Keratinocyte (primary cell): Measurements from ENCODE around the gene GCFC2. TPM values are rescaled to one million over a fixed set of nuclear protein-coding genes. Genes with fewer than 3 reads are reported as not detected.

ENCODE experiments used
- DNase-seq: peaks from one replicate; pipeline ENCODE4 v3.0.0-alpha.2; 2011; ENCODE audit warnings: low read depth, missing footprints, low spot score
- FAIRE-seq: peaks from 2 replicates; lab custom pipeline; 2011; peaks lifted over from hg19 to GRCh38; lab: Jason Lieb, UNC
- H2AFZ ChIP-seq: 2 replicates; pipeline ENCODE4 v1.6.0; 2012; ENCODE audit warnings: low read length, control low read depth, inconsistent platforms; ENCODE audit not compliant: control insufficient read depth
- H3K27ac ChIP-seq: 2 replicates; pipeline ENCODE4 v1.5.1; 2011; ENCODE audit warnings: low read length; ENCODE audit not compliant: control insufficient read depth, insufficient read depth
- H3K27me3 ChIP-seq: 3 replicates; pipeline ENCODE4 v1.6.0; 2011; ENCODE audit warnings: low read length; ENCODE audit not compliant: control insufficient read depth, insufficient read depth; ENCODE audit errors: extremely low read depth
- H3K36me3 ChIP-seq, 2 experiments: 2 replicates in 1 of 2; 3 replicates in 1 of 2; pipeline ENCODE4 v1.5.1; 2011; ENCODE audit warnings: low read length in 2 of 2, mild to moderate bottlenecking in 1 of 2; ENCODE audit not compliant: control insufficient read depth in 2 of 2, insufficient read depth in 2 of 2; ENCODE audit errors: extremely low read depth in 1 of 2
- H3K4me1 ChIP-seq: 3 replicates; pipeline ENCODE4 v1.5.1; 2011; ENCODE audit warnings: low read length; ENCODE audit not compliant: control insufficient read depth, insufficient read depth; ENCODE audit errors: extremely low read depth
- H3K4me2 ChIP-seq: 3 replicates; pipeline ENCODE4 v1.6.0; 2011; ENCODE audit warnings: low read depth, low read length; ENCODE audit not compliant: control insufficient read depth, insufficient read depth; ENCODE audit errors: extremely low read depth
- H3K4me3 ChIP-seq, 3 experiments: fragments of 200-600 bp in 1 of 3; sonication (generic) in 1 of 3; 2 replicates in 2 of 3; 3 replicates in 1 of 3; pipeline ENCODE4 v1.5.1; 2011 to 2016; ENCODE audit warnings: low read length in 3 of 3, mild to moderate bottlenecking in 3 of 3, control low read depth in 2 of 3, inconsistent platforms in 1 of 3, low read depth in 1 of 3, mixed read lengths in 1 of 3, mixed run types in 1 of 3, moderate library complexity in 1 of 3; ENCODE audit not compliant: control insufficient read depth in 2 of 3, insufficient read depth in 2 of 3; ENCODE audit errors: extremely low read depth in 1 of 3
- H3K79me2 ChIP-seq: 2 replicates; pipeline ENCODE4 v1.6.0; 2012; ENCODE audit warnings: low read length; ENCODE audit not compliant: control insufficient read depth, insufficient read depth
- H3K9ac ChIP-seq: 3 replicates; pipeline ENCODE4 v1.6.0; 2011; ENCODE audit warnings: low read length; ENCODE audit not compliant: control insufficient read depth, insufficient read depth; ENCODE audit errors: extremely low read depth
- H3K9me1 ChIP-seq: 3 replicates; pipeline ENCODE4 v1.6.0; 2011; ENCODE audit warnings: low read length; ENCODE audit not compliant: control insufficient read depth, insufficient read depth; ENCODE audit errors: extremely low read depth
- H3K9me3 ChIP-seq: 2 replicates; pipeline ENCODE4 v1.5.1; 2012; ENCODE audit warnings: low read depth, low read length; ENCODE audit not compliant: control insufficient read depth
- H4K20me1 ChIP-seq: 3 replicates; pipeline ENCODE4 v1.6.0; 2011; ENCODE audit warnings: low read length; ENCODE audit not compliant: control insufficient read depth, insufficient read depth; ENCODE audit errors: extremely low read depth
- EZH2 ChIP-seq: IDR thresholded peaks from one replicate; pipeline ENCODE4 v1.6.1; 2012; ENCODE audit warnings: inconsistent platforms, mild to moderate bottlenecking, low read length, moderate library complexity
- dilution Hi-C: fragments of 300-500 bp; cut with MboI; formaldehyde crosslinking; loops from one replicate; pipeline ENCODE4 v1.7.0; 2020; ENCODE audit warnings: low sequenced_read_pairs; ENCODE audit not compliant: extremely low pct_ligation_motif_present
- polyA plus RNA-seq, 5 experiments: library from polyadenylated mRNA; depleted of rRNA in 3 of 5; stranded (reverse) in 3 of 5; stranded (forward) in 1 of 5; unstranded in 1 of 5; fragments of >200 nt; gene quantifications; 1 replicate in 1 of 5; 2 replicates in 3 of 5; 3 replicates in 1 of 5; pipeline versions ENCODE4 v1.2.1 to v1.2.3, GENCODE V29; 2011 to 2012; ENCODE audit warnings: missing spikeins in 2 of 5, low read depth in 1 of 5, low replicate concordance in 1 of 5
- TF ChIP-seq, protein P1 (sequence below), 3 experiments: IDR thresholded peaks in 1 of 3; conservative IDR thresholded peaks in 1 of 3; optimal IDR thresholded peaks in 1 of 3; 2 replicates in 2 of 3; 3 replicates in 1 of 3; pipeline versions ENCODE3 to v1.5.1; 2011; ENCODE audit warnings: low read length in 3 of 3, mild to moderate bottlenecking in 3 of 3, moderate library complexity in 2 of 3, control low read depth in 1 of 3, inconsistent platforms in 1 of 3; ENCODE audit not compliant: insufficient read depth in 2 of 3; ENCODE audit errors: extremely low read depth in 1 of 3

GCFC2 gene
- polyA plus RNA-seq, 1 donor (not counting 4 experiments of a cell fraction or from before 2014, with no cell fraction given) = 17.0 TPM

DNA sequence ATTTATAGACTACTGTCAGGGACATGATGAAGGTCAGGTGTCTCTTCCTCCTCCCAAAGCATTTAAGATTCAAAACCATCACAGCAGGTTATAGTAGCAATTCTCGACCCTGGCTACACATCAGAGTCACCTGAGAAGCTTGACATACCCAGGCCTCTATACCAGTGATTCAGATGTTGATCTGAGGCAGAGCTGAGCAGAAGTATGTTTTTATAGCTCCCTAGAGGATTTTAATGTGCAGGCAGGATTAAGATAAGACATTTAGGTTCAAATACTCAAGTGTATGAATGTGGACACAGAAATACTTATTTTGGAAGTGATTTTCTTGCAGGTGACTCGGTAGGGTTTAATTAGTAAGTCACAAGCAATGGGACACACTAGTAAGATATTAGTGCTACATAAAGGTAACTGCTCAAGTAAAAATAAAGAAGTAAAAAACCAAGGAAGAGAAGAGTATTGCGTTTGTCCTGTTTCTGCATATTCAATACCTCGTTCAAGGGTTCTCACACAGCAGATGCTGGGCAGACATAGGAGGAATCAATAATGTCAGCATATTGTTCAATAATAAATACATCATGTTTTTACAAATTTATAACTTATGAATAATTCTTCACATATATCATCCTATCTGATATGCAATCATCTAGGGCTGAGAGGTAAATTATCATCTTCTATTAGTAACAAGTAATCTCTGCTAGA lies 7.0 kb downstream of the GCFC2 start:
- peaks cover 2% of the 10 kb centered on the region for H3K4me1 ChIP-seq
- H3K9ac ChIP-seq = no peak overlapping the region
- H4K20me1 ChIP-seq = no peaks in the 10 kb centered on the region
- H3K4me3 ChIP-seq = no peak overlapping the region
- no peak for FAIRE-seq
- H3K4me2 ChIP-seq = no peak overlapping the region
- H3K9me1 ChIP-seq = no peaks in the 10 kb centered on the region
- no peak for DNase-seq
- no peak overlapping the region for H2AFZ ChIP-seq
- H3K27ac ChIP-seq = no peak overlapping the region
- H3K79me2 ChIP-seq = no peaks in the 10 kb centered on the region
- no peak for TF ChIP-seq EZH2
- TF ChIP-seq, protein P1, sequence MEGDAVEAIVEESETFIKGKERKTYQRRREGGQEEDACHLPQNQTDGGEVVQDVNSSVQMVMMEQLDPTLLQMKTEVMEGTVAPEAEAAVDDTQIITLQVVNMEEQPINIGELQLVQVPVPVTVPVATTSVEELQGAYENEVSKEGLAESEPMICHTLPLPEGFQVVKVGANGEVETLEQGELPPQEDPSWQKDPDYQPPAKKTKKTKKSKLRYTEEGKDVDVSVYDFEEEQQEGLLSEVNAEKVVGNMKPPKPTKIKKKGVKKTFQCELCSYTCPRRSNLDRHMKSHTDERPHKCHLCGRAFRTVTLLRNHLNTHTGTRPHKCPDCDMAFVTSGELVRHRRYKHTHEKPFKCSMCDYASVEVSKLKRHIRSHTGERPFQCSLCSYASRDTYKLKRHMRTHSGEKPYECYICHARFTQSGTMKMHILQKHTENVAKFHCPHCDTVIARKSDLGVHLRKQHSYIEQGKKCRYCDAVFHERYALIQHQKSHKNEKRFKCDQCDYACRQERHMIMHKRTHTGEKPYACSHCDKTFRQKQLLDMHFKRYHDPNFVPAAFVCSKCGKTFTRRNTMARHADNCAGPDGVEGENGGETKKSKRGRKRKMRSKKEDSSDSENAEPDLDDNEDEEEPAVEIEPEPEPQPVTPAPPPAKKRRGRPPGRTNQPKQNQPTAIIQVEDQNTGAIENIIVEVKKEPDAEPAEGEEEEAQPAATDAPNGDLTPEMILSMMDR (optimal IDR thresholded peaks at IDR 0.05 in 1 of 3, IDR thresholded peaks at IDR 0.05 in 1 of 3, conservative IDR thresholded peaks at IDR 0.05 in 1 of 3; ENCODE audit: extremely low read depth in 1 of 3, insufficient read depth in 2 of 3, low read length in 3 of 3) = no peak
- H3K27me3 ChIP-seq = no peaks in the 10 kb centered on the region
- H3K36me3 ChIP-seq = peaks cover 8 to 9% of the 10 kb centered on the region in 2 experiments
- no peaks in the 10 kb centered on the region for H3K9me3 ChIP-seq
- dilution Hi-C loops = no loop called here

DNA sequence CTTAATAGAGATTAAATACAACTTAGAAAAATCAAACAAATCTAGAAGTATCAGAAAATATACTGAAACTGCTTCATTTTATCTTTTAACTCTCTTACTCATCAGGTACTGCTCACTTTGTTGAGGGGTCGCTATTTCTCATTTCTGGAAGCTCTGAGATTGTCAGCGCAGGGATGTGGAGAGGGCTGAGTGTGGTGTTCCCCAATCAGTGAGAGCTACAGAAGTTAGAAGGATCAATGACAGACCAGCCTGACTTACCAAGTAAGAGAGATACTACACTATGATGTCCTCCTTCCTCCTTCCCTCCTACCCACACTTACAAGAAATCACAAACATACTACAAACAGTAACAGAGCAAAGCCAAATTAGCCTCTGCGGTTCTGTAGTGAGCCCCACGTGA lies 8.1 kb downstream of the GCFC2 start:
- Histone ChIP-seq H4K20me1 (no peaks in the 10 kb centered on the region), H2AFZ (no peak overlapping the region), H3K9ac (no peak overlapping the region), H3K4me3 (no peak overlapping the region), H3K36me3 (peaks cover 8 to 9% of the 10 kb centered on the region in 2 experiments), H3K9me1 (no peaks in the 10 kb centered on the region), H3K27me3 (no peaks in the 10 kb centered on the region), H3K27ac (no peak overlapping the region), H3K9me3 (no peaks in the 10 kb centered on the region), H3K4me1 (no peaks in the 10 kb centered on the region), H3K4me2 (no peak overlapping the region), H3K79me2 (no peaks in the 10 kb centered on the region)
- DNase-seq (no peak), FAIRE-seq (no peak)
- dilution Hi-C loops = no loop called here
- TF ChIP-seq, protein P1 (optimal IDR thresholded peaks at IDR 0.05 in 1 of 3, IDR thresholded peaks at IDR 0.05 in 1 of 3, conservative IDR thresholded peaks at IDR 0.05 in 1 of 3; ENCODE audit: extremely low read depth in 1 of 3, insufficient read depth in 2 of 3, low read length in 3 of 3) = no peak
- TF ChIP-seq EZH2 = no peak
